Vagina (tissue), 2 donors: Measurements from ENCODE around the gene CCDC182.

Experiments used
- CTCF ChIP-seq, 3 experiments: fragments of 450-650 bp in 2 of 3; fragments of 200-600 bp in 1 of 3; sonication (generic) in 1 of 3; IDR thresholded peaks; one replicate each; pipeline ENCODE4 v1.5.1; 2017 to 2019; ENCODE audit warnings: antibody characterized with exemption in 3 of 3, mild to moderate bottlenecking in 2 of 3, moderate library complexity in 2 of 3
- POLR2A ChIP-seq, 2 donors: fragments of 450-650 bp; IDR thresholded peaks; one replicate each; pipeline ENCODE4 v1.6.1; 2017; ENCODE audit warnings: antibody characterized with exemption in 2 of 2, mild to moderate bottlenecking in 2 of 2, moderate library complexity in 2 of 2
- POLR2AphosphoS5 ChIP-seq, 2 donors: sonication (generic); formaldehyde crosslinking; IDR thresholded peaks; one replicate each; pipeline ENCODE4 v1.9.0; 2017; ENCODE audit warnings: antibody characterized with exemption in 2 of 2, mild to moderate bottlenecking in 2 of 2, low read depth in 1 of 2; ENCODE audit not compliant: insufficient read depth in 1 of 2

DNA sequence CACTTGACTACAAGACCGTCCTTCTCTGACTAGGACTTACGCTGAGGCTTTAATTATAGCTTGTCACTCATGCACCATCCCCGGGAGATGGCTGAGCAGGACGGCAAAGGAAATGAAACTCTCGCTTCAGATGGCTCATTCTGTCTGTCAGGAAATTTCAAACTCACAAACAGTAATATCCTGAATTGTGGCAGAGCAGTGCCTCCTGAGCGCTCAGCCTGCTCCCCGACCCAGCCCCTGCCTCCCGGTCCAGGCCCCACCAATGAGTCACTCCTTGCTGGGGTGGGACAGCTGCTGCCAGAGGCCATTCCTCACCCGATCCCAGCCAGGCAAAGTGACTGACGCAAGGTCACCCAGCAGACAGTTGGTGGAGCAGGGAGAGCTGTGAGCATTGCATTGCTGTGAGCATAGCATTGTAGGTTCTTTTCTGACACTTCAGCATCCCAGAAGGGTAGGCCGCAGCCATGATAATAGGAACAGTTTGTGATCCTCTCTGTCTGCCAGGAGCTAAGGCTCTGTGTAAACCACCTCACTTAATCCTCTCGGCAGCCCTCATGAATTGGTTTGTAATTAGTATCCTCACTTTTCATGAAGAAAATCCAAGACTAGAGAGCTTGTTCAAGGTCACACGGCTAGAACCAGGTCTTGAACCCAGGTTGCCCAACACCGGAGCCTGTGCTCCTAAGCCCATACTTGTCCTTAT lies 20.9 kb downstream of the CCDC182 start:
- TF ChIP-seq CTCF (IDR thresholded peaks at IDR 0.05) (no peak), POLR2AphosphoS5 (IDR thresholded peaks at IDR 0.05; ENCODE audit: insufficient read depth in 1 of 2, low read depth in 1 of 2) (no peak), POLR2A (IDR thresholded peaks at IDR 0.05) (no peak)
